Activated gamma-delta T cell treated with anti-CD3 and anti-CD28 coated beads, Interleukin-2, amount 50 U/mL, for 16 hours (primary cell): ENCODE results near the gene CARS2.
"Not testable (repeated sequence)": the region's sequence is repeated elsewhere in the genome, so short reads cannot be mapped to it uniquely, and the experiment has no call there.

Experiments
- DNase-seq: peaks from one replicate; pipeline ENCODE4 v3.0.0-alpha.2; 2020; ENCODE audit warnings: low read depth

The CARS2 gene

DNA sequence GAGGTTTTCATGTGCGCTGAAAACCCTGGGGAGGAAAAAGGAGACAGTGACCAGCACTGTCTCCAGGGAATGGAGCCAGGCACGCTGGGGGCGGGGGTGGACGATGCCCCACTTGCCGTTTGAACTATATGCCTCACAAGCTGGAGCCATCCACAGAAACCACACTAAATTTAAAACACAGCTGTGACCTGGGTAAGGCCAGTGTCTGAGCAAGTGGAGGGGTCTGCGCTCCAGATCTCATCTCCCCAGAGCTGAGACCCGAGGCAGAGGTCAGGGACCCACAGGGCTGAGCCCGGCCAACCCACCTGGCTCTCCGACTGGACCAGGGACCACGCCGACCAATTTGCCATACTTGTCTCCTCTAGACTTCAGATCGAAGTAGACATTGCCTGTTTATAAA, 23.2 kb downstream of the CARS2 start:
- no peak for DNase-seq

DNA sequence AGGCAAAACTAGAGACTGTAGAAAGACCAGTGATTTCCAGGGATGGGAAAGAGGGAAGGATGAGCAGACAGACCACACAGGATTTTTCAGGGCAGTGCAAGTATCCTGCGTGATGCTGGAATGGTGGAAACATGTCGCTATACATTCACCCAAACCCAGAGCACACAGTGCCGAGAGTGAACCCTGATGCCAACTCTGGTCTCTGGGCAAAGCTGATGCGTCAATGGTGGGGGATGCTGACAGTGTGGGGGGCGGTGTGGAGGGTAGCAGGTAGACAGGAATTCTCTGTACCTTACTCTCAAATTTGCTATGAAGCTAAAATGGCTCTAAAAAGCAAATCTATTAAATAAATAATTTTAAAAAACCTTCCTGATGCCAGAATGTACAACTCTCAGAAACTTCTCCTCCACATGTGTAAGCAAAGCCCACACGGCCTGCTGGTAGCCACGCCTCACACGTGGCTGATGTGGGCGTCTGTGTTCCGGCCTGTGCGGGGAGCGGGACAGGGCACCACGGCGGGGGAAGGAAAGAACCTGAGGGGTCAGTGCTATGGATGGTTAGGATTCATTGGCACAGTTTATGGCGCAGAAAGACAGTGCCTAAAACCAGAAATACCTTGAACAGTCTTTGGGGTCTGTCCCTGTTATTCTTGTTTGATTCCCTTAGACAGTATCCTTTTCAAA, 23.9 kb downstream of the CARS2 start:
- DNase-seq, result no peak

DNA sequence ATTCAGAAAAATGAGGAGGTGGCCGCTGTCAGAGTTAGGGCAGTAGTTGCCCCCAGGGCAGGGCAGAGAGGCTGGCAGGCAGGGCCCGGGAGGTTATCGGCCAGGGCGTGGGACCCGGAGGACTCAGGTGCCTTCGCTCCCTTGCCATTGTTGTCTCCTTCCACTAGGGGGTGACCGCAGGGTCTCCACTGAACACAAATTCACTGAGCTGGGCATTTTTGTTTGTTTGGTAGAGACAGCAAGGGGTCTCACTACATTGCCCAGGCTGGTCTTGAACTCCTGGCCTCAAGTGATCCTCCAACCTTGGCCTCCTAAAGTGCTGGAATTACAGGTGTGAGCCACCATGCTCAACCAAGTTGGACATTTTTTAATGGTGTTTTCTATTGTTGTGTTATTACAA, 25.1 kb downstream of the CARS2 start:
- DNase-seq, result no peak

DNA sequence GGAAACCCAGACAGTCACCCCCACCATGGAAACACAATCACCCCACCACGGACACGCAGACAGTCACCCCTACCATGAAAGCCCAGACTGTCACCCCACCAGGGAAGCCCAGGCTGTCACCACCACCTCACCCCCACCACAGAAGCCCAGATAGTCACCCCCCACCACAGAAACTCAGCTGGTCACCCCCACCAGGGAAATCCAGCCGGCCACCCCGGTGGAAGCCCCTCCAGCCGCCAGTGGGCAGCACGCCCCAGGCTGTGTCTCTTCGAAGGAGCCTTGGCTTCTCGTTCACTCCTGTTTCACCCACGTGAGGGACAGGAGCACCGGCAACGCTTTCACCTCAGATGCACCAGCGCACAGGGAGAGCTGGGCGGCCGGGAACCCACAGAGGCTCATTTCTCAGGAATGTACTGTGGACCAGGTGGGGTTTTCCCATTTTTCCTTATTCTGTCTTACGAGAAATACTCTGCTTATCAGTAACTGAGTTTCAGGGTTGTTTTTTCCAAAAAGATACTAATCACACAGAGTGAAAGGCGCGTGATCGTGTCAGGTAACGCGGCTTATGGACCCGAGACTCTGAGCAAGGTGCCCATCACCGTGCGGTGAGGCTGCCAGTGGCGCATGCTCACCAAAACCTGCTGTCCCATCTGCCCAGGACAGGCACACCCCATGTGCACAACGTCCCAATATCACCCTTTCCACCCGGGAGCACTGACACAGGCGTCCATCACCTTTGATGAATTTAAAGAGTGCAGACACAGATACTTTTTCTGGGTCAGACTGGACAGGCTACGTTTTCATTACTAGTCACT, 28.0 kb downstream of the CARS2 start:
- DNase-seq, result no peak

DNA sequence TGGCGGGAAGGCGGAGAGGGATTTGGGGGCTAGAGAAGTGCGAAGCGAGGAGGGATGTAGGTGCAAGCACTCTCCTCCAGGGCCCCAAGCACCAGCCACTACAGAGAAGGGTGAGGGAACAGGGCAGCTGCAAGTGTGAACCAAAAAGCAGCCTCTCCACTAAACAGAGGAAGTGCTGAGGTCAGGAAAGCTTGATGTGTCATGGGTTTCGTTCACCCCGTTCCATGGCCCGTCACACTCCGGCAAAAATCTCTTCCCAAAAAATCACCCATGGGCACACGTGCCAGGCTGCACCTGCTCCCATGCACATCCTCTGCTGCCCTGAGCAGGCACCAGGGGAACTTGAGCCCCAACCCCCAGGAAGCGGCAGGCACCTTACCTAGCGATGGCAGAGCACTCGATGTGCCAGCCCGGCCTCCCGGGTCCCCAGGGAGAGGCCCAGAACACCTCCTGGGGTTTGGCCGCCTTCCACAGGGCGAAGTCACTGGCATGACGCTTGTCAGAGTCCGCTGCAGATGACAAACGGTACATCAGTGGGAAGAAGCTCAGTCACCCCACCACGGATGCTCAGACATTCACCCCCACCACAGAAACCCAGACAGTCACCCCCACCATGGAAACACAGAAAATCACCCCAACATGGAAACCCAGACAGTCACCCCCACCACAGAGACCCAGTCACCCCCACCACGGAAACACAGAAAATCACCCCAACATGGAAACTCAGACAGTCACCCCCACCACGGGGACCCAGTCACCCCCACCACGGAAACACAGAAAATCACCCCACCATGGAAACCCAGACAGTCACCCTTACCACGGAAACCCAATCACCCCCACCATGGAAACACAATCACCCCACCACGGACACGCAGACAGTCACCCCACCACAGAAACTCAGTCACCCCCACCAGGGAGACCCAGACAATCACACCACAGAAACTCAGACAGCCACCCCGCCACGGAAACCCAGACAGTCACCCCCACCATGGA, 29.0 kb downstream of the CARS2 start:
- no peak for DNase-seq

DNA sequence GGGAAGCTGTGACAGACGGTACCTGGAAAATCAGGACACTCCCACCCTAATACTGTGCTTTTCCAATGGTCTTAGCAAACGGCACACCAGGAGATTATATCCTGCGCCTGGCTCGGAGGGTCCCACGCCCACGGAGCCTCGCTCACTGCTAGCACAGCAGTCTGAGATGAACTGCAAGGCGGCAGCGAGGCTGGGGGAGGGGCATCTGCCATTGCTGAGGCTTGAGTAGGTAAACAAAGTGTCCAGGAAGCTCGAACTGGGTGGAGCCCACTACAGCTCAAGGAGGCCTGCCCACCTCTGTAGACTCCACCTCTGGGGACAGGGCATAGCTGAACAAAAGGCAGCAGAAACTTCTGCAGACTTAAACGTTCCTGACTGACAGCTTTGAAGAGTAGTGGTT, 36.1 kb downstream of the CARS2 start:
- not testable (repeated sequence) for DNase-seq

DNA sequence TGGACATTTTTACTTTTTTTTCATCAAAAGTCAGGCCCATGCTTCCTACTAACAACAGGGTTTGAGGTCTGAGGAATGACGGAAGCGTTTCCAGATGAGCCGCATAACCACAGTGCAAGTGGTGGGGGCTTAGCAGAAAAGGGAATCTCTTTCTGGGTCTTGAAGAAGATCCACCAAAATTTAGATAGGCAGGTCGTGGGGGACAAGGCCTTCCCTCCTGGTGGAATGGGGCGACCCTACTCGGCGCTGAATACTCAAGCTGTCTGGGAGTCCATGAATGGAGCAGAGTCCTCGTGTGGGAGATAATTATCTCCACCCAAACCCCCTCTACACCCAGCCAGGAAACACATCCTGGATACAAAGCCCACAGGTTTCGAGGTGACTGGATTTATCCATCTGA, 36.9 kb downstream of the CARS2 start:
- DNase-seq, result no peak

DNA sequence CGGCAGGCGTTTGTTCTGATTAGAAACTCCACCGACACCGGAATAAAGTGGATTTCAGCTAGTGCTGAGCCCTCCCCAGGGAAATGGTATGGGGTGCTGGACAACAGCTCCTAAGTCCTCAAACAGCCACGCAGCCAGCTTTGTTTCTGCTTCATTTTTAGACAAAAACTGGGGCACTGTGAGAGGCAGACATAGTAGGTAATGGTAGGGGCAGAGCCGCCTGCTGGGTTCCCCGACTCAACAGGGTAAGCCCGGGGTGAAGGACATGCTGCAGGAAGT, 39.7 kb downstream of the CARS2 start:
- no peak for DNase-seq

DNA sequence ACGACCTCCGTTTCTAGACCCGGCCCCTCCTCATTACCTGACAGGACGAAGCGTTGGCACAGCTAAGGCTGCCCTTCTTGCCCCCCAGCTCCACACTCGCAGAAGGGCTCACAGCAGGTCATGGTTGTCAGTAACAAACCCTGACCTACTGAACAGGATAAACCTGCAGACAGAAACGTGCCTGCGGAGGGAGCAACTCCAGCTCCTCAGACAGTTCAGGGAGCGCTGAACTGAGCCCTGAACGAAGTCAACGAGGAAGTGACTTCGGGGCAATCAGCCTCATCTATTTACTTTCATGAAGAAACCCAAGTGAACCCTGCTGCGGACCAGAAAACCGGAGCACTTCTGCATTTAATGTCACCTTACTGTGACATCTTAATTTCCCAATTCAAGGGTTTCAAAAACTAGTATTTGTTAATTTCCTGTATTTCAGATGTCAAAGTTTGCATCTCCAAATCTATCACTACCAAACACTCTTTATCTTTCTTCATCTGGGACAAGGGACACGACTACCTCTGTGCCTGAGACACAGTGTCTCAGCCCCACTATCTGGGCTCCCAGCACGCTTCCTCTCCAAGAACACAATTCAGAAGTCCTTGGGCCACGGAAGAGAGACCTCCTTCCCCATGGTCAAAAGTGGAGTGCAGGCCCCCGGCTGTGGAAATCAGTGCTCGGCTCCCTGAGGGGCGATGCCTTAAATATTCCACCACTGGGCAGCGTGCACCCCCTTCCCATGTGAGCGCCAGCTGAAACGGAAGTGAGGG, 40.2 kb downstream of the CARS2 start:
- DNase-seq, result no peak

DNA sequence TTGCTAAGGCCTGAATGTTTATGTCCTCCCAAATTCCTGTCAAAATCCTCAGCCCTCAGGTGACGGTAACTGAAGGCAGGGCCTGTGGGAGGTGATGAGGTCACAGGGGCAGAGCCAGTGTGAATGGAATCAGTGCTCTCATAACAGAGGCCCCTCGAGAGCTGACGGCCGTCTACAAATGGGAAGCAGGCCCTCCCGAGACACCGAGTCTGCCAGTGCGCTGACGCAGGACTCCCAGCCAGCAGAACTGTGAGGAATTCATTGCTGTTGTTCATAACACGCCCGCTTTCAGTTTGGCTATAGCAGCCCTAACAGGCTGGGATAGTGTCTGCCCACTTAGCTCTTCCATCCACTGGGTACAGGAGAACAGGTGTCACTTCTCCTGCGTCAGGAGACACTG, 41.2 kb downstream of the CARS2 start:
- DNase-seq, result no peak

DNA sequence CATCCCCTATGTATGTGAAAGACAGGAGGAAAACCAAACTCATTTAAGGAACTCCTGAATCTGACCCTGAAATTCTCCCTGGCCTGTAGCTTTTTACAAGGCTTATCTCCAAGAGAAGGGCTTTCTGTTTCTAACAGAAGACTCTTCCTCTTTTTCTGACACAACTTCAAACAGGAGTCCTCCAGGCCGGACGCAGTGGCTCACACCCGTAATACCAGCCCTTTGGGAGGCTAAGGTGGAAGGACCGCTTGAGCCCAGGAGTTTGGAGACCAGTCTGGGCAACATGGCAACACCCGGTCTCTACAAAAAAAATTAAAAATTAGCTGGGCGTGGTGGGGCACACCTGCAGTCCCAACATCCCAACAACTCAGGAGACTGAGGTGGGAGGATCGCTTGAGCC, 41.9 kb downstream of the CARS2 start:
- no peak for DNase-seq

DNA sequence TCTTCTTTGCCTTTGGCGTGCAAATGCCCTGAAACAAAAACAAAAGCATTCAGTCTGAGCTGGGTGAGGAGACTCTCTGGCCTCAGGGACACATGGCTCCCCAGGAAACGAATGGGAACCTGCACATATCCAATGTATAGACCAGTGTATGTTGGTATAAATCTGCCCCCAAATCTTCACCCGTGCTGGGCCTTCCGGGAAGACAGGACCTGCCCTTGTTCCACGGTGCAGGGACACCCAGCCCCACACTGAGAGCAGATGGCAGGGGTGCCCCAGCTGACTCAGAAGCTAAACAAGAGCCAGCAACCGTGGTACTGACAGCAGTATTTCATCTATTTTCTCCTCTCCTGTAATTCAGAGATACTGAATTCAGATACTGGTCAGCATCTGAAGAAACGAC, 42.4 kb downstream of the CARS2 start:
- DNase-seq, result no peak

DNA sequence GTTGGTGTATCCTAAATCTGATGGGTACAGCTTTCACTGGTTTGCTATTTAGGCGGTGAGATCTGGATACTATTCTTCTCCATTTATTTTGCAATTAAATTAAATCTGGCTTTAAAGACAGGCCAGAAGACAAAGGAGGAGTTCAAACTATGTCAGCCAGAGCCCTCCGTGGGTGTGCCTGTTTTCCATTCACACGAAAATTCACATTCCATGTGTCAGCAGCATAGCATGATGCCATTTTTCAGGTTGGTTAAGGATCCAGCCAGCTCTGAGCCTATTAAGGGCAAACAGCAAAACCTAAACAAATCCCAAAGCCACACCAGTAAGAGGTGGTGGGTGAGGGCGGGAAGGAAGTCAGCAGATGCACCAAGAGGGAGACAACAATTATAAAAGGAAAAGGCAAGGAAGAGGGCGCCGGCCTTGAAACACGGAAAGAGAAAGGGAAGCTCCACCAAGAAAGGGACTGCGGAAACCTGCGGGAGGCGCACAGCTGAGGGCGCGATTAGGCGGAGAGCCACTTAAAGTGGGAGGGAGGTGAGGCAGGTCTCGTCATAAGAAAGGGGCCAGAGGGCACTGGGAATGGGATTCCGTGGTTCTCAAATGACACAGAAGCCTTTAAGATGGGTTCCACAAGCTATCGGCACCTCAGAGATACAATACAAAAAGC, 43.0 kb downstream of the CARS2 start:
- no peak for DNase-seq

DNA sequence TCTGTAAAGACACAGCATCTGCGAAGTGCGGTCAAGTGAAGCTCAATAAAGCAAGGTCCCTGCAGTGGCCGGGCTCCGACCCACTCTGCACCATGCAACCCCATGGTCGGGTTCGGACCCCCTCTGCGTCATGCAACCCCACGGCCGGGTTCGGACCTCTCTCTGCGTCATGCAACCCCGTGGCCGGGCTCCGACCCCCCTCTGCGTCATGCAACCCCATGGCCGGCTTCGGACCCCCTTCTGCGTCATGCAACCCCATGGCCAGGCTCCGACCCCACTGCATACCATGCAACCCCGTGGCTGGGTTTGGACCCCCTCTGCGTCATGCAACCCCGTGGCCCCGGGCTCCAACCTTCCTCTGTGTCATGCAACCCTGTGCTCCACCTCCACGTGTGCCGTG, 43.8 kb downstream of the CARS2 start:
- no peak for DNase-seq

DNA sequence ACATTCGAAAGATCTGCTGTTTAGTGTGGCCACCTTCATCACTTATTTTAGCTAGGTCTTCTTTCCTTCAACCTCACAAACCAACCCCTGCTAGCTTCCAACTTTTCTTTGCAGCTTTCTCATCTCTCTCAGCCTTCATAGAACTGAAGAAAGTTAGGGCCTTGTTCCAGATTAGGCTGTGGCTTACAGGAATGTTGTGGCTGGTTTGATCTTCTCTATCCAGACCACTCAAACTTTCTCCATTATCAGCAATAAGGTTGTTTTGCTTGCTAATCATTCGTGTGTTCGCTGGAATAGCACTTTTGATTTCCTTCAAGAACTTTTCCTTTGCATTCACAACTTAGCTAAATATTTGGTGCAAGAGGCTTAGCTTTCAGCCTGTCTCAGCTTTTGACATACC, 44.7 kb downstream of the CARS2 start:
- DNase-seq, result no peak

DNA sequence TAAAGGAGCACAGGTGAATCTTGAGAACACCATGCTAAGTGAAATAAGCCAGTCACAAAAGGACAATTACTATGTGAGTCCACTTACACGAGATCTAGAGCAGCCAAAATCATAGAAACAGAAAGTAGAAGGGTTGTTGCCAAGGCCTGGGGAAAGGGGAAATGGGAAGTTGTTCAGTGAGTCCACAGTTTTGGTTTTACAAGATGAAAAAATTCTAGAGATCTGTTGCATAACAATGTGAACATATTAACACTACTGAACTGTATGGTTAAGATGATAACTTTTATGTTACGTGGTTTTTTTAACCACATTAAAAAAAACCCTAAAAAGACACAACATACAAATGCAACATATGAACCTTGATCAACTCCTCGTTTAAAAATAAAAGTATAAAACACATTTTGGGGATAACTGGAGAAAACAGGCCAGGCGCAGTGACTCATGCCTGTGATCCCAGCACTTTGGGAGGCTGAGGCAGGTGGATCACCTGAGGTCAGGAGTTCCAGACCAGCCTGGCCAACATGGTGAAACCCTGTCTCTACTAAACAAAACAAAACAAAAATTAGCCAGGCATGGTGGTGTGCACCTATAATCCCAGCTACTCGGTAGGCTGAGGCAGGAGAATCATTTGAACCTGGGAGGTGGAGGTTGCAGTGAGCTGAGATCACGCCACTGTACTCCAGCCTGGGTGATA, 47.6 kb downstream of the CARS2 start:
- not testable (repeated sequence) for DNase-seq

DNA sequence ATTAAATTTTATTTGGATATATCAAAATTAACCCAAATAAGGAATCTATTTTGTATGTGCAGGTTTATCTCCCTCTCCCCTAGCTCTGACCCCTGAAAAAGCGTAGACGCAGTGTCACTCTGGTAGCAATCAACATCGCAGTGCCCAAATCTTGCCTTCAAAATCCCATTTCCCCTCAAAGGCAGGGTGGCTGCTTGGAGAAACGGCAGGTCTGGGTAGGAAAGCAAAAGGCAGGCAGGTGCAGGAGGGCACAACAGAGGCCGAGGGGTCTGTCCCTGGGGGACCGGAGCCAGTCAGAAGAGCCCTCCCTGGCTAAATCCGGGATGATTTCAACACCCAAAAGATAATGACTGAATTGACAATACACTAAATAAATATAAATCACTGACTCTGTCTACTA, 48.7 kb downstream of the CARS2 start:
- no peak for DNase-seq

DNA sequence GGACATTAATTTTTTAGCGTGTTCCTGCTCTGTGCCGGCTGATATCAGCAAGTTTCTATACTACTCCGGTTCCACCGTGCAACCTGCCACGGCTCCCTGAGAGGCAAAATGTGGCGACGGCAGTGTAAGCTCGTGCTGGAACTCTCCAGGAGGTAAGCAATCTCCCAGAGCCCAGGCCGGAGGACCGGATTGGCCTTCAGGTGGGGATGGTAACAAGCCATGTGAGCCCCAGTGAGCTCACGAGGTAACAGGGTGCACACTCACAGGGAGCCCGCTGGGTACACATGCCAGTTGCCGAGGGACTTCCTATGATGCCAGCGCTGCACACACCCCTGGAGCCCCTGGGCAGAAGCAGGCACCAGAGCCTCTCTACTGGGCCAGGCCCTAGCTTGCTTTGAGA, 52.1 kb downstream of the CARS2 start:
- DNase-seq, result no peak

DNA sequence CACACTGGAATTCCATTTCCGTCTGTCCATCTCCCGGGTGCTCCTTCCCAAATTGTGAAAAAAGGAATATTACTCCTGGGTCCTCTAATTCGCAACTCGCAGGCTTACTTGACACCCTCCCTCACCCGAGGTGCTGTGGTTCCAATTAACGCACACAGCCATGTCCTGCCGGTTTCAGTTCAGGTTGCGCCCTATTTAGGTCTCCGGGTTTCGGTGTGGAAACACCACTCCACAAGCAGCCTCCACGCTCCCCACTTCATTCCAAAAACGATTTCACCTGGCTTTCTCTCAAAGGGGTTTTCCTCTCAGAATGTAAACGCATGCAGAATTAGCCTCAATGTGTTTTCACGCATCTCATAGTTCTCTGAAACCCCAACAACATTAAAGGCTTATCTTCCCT, 52.6 kb downstream of the CARS2 start:
- no peak for DNase-seq

DNA sequence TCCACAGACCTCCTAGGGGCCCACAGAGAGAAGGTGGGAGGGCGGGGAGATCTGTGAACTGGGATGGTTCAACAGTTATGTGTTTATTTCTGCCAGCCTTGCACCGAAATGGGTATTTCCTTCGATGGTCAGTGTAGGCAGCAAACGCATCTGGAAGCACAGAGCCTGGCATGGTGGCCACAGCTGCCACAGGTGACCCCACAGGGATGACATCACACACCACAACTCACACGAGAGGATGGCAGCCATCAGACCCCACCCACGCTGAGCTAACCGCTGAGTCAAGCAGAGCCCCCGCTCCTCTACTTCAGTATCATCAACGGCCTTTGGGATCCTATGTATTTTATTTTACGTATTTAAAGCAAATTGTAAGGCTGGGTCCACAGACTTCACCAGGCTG, 53.2 kb downstream of the CARS2 start:
- DNase-seq, result no peak

DNA sequence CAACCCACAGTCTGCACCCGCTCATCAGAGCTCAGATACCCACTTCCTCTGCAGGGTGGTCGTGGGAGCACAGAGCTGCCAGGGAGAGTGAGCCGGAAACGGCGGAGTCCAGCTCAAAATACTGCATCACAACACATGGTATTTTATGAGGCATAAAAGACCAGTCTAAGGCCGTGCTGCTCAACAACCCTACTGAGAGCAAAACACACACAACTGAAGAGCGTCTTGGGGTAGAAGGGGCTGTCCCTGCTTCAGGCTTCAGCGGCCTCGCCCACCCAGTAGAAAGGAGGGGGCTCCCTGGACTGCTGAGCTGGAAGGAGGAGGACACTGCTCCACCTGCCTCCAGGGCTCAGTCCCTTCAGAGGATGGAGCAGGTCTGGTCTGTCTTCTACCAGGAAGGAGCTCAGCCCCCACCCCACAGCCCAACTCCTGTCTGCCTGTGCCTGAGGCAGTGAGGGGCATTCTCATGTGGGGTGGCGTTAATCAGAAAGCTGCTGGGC, 53.6 kb downstream of the CARS2 start:
- no peak for DNase-seq
